Effector memory CD4-positive, alpha-beta T cell (primary cell): ENCODE results near the gene COL20A1.
"Not testable (repeated sequence)": the region's sequence is repeated elsewhere in the genome, so short reads cannot be mapped to it uniquely, and the experiment has no call there.

Experiments used
- DNase-seq, 3 donors: peaks; one replicate each; pipeline ENCODE4 v3.0.0-alpha.2; 2020
- H3K27ac ChIP-seq: 2 replicates; pipeline ENCODE4 v1.7.0; 2013; ENCODE audit warnings: mild to moderate bottlenecking, low read length, moderate library complexity; ENCODE audit not compliant: insufficient read depth, poor library complexity, severe bottlenecking
- H3K27me3 ChIP-seq: replicated peaks from 2 replicates; pipeline ENCODE4 v1.7.0; 2013; ENCODE audit warnings: mild to moderate bottlenecking, low read length; ENCODE audit not compliant: insufficient read depth, control insufficient read depth, poor library complexity, severe bottlenecking
- H3K36me3 ChIP-seq: 2 replicates; pipeline ENCODE4 v1.7.0; 2013; ENCODE audit warnings: mild to moderate bottlenecking, low read length, moderate library complexity; ENCODE audit not compliant: control insufficient read depth, insufficient read depth
- H3K4me1 ChIP-seq: 2 replicates; pipeline ENCODE4 v1.7.0; 2013; ENCODE audit warnings: low read length, mild to moderate bottlenecking; ENCODE audit not compliant: control insufficient read depth, insufficient read depth, poor library complexity, severe bottlenecking
- H3K4me3 ChIP-seq: 2 replicates; pipeline ENCODE4 v1.7.0; 2013; ENCODE audit warnings: low read length, low read depth, mild to moderate bottlenecking; ENCODE audit not compliant: insufficient read depth, poor library complexity, severe bottlenecking
- H3K9me3 ChIP-seq: 2 replicates; pipeline ENCODE4 v1.7.0; 2013; ENCODE audit warnings: mild to moderate bottlenecking, low read length, moderate library complexity; ENCODE audit not compliant: control insufficient read depth
- total RNA-seq, 3 donors: gene quantifications; one replicate each; lab custom pipeline; 2026; lab: John Stamatoyannopoulos, UW

COL20A1 gene
- total RNA-seq: 0.35 to 1.7 (median 0.77) reads per million in 3 donors

DNA sequence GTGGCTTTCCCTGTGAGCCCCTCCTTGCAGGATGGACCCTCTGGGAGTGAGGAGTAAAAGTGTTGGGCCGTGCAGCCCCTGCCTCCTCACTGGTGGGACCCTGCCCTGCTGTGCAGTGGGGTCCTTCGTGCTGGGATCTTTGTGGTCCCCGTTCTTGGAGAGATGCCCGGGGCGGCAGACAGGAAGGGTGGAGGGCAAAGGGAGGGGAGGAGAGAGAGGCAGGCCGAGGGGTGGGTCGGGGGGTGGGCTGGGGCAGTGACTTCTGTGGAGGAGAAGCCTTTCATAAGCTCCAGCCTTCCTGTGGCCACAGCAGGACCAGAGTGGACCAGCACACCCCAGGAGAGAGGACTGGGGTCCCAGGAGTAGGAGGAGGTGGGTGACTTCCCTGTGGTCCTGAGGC, at the start of gene COL20A1:
COL20A1 (plus strand) TSS at position 283 of the 400 bp plus-strand sequence. CDS start 1,922 bp downstream, outside the sequence.
- peaks cover 11% of the 10 kb centered on the region for H3K36me3 ChIP-seq
- peaks cover 2% of the 10 kb centered on the region for H3K27me3 ChIP-seq
- H3K27ac ChIP-seq: no peak within 1 kb of the TSS
- no peaks in the 10 kb centered on the region for H3K9me3 ChIP-seq
- no peak within 1 kb of the TSS for H3K4me3 ChIP-seq
- peaks cover 12% of the 10 kb centered on the region for H3K4me1 ChIP-seq
- no peak for DNase-seq

- H3K36me3 ChIP-seq: no peaks in the 10 kb centered on the region
Measured at GRCh38 chr20:63243604-63244247, 49.3 kb upstream of the COL20A1 start.

DNA sequence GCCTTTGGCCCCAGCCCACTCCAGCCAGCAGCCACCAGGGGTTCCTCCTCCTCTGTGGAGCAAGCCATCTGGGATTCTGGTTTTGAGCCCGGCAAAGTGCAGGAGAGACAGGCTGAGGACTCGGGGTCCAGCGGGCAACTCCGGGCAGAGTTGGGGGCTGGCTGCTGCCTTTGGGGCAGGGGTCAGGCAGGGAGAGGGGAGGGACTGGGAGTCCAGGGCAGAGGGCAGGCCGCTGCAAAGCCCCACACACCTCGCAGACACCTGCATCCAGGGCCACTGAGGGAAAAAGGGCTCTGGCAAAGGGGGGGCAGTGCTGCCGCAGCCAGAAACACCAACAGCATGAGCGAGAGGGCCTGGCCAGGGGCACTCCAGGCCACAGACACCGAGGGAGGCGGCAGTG, 48.5 kb upstream of the COL20A1 start:
- no peak overlapping the region for H3K27ac ChIP-seq
- no peaks in the 10 kb centered on the region for H3K36me3 ChIP-seq
- H3K27me3 ChIP-seq: peaks cover 9% of the 10 kb centered on the region
- no peaks in the 10 kb centered on the region for H3K9me3 ChIP-seq
- no peak for DNase-seq
- H3K4me3 ChIP-seq: no peak overlapping the region
- H3K4me1 ChIP-seq: no peaks in the 10 kb centered on the region

More at GRCh38 chr20:63243604-63244247, 49.3 kb upstream of the COL20A1 start:
- H3K4me1 ChIP-seq: no peaks in the 10 kb centered on the region
- H3K27me3 ChIP-seq: peaks cover 8% of the 10 kb centered on the region
- no peak overlapping the region for H3K4me3 ChIP-seq
- DNase-seq: no peak
- no peaks in the 10 kb centered on the region for H3K9me3 ChIP-seq
- H3K27ac ChIP-seq: no peak overlapping the region

GRCh38 chr20:63246490-63247288, 46.3 kb upstream of the COL20A1 start:
- Histone ChIP-seq H3K27ac (no peak overlapping the region), H3K4me3 (no peak overlapping the region), H3K9me3 (no peaks in the 10 kb centered on the region), H3K36me3 (no peaks in the 10 kb centered on the region), H3K27me3 (peaks cover 11% of the 10 kb centered on the region), H3K4me1 (no peaks in the 10 kb centered on the region)
- DNase-seq: no peak

DNA sequence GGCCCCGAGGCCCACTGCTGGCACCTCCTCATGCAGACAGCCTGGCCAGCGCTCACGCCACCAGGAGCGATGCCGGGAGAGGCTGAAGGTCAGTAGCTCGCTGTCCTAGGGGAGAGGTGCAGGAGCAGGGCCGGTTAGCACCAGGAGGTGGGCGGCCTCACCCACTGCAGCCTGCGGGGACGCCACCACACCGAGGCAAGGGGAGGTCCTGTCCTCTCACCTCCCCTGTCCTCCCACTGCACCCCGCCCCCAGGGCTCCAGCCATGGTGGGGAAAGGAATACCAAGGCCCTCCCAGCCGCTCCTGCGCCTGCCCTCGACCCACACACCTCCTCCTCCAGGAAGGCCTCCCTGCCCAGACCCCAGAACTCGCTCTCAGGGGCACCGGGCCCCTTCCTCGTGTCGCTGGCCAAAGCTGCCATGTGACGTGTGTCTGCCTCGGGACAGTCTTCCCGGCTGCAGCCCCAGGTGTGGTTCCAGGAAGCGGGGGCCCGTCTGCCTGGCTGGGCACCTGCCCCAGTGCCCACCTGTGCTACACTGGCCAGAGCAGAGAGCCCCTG, 45.2 kb upstream of the COL20A1 start:
- no peak overlapping the region for H3K27ac ChIP-seq
- no peak for DNase-seq
- peaks cover 14% of the 10 kb centered on the region for H3K27me3 ChIP-seq
- H3K36me3 ChIP-seq: no peaks in the 10 kb centered on the region
- no peaks in the 10 kb centered on the region for H3K9me3 ChIP-seq
- H3K4me1 ChIP-seq: no peaks in the 10 kb centered on the region
- H3K4me3 ChIP-seq: no peak overlapping the region

- Histone ChIP-seq H3K9me3 (no peaks in the 10 kb centered on the region), H3K27me3 (peaks cover 22% of the 10 kb centered on the region), H3K27ac (no peak overlapping the region), H3K36me3 (no peaks in the 10 kb centered on the region), H3K4me1 (peaks cover 7% of the 10 kb centered on the region), H3K4me3 (no peak overlapping the region)
- DNase-seq: no peak
Measured at GRCh38 chr20:63248835-63249591, 44.0 kb upstream of the COL20A1 start.

- peaks cover 7% of the 10 kb centered on the region for H3K4me1 ChIP-seq
- DNase-seq: no peak
- H3K27ac ChIP-seq: no peak overlapping the region
- H3K27me3 ChIP-seq: peaks cover 27% of the 10 kb centered on the region
- no peak overlapping the region for H3K4me3 ChIP-seq
- H3K9me3 ChIP-seq: no peaks in the 10 kb centered on the region
- H3K36me3 ChIP-seq: no peaks in the 10 kb centered on the region
Measured at GRCh38 chr20:63249891-63250290, 43.1 kb upstream of the COL20A1 start.

GRCh38 chr20:63251350-63251749, 41.6 kb upstream of the COL20A1 start:
- not testable (repeated sequence) for DNase-seq, H3K9me3 ChIP-seq, H3K27ac ChIP-seq, H3K4me3 ChIP-seq, H3K4me1 ChIP-seq, H3K36me3 ChIP-seq
- peaks cover 34% of the 10 kb centered on the region for H3K27me3 ChIP-seq

GRCh38 chr20:63252284-63252711, 40.7 kb upstream of the COL20A1 start:
- Histone ChIP-seq H3K9me3 (no peaks in the 10 kb centered on the region), H3K36me3 (no peaks in the 10 kb centered on the region), H3K27ac (no peak overlapping the region), H3K4me1 (peaks cover 7% of the 10 kb centered on the region), H3K4me3 (no peak overlapping the region), H3K27me3 (peaks cover 40% of the 10 kb centered on the region)
- DNase-seq: no peak
